H1 (cell line): ENCODE measurements around the gene EIF3B. TPM values are rescaled to one million over a fixed set of nuclear protein-coding genes. Genes with fewer than 3 reads are reported as not detected.

Source experiments
- CTCF ChIA-PET: fragments of 300-600 bp; sonication (Branson Sonifier 250); formaldehyde crosslinking; loops from one replicate; lab custom pipeline; 2021; ENCODE audit not compliant: partially characterized antibody; lab: Charles Lee
- POLR2A ChIA-PET: fragments of 300-600 bp; sonication (Branson Sonifier 250); formaldehyde crosslinking; loops from one replicate; lab custom pipeline; 2021; ENCODE audit warnings: inconsistent platforms; ENCODE audit not compliant: partially characterized antibody; lab: Charles Lee
- DNase-seq, 2 experiments: peaks; one replicate each; pipeline versions ENCODE4 v3.0.0 to v3.0.0-alpha.2; 2010 to 2022; ENCODE audit warnings: low spot score in 2 of 2, low read depth in 1 of 2, mixed read lengths in 1 of 2
- FAIRE-seq: peaks from 2 replicates; lab custom pipeline; 2011; peaks lifted over from hg19 to GRCh38; lab: Jason Lieb, UNC
- H2AFZ ChIP-seq: 2 replicates; pipeline ENCODE4 v1.8.1; 2012; ENCODE audit warnings: low read length, inconsistent platforms
- H2AK5ac ChIP-seq: 2 replicates; pipeline ENCODE4 v1.6.1; 2013; ENCODE audit warnings: low read depth, low read length
- H2BK120ac ChIP-seq: replicated peaks from 2 replicates; pipeline ENCODE3; 2013; ENCODE audit warnings: low read depth, low read length, inconsistent platforms
- H2BK12ac ChIP-seq: 2 replicates; pipeline ENCODE4 v1.6.1; 2013; ENCODE audit warnings: low read depth, low read length
- H2BK15ac ChIP-seq: 2 replicates; pipeline ENCODE4 v1.6.1; 2013; ENCODE audit warnings: low read length
- H2BK20ac ChIP-seq: 2 replicates; pipeline ENCODE4 v1.6.1; 2013; ENCODE audit warnings: low read length
- H2BK5ac ChIP-seq: 2 replicates; pipeline ENCODE4 v1.6.1; 2013; ENCODE audit warnings: low read depth, low read length
- H3K14ac ChIP-seq: 2 replicates; pipeline ENCODE4 v1.6.1; 2013; ENCODE audit warnings: inconsistent platforms; ENCODE audit not compliant: insufficient read length
- H3K18ac ChIP-seq: 2 replicates; pipeline ENCODE4 v1.6.1; 2013; ENCODE audit warnings: low read length; ENCODE audit errors: extremely low read depth
- H3K23ac ChIP-seq: 2 replicates; pipeline ENCODE4 v1.6.1; 2013; ENCODE audit warnings: inconsistent platforms; ENCODE audit not compliant: insufficient read length
- H3K23me2 ChIP-seq: 2 replicates; pipeline ENCODE4 v1.6.1; 2013; ENCODE audit warnings: low read depth, low read length
- H3K27ac ChIP-seq: 2 replicates; pipeline ENCODE4 v1.6.1; 2011; ENCODE audit warnings: low read depth, low read length, inconsistent platforms
- H3K27me3 ChIP-seq, 4 experiments: replicated peaks in 1 of 4; 1 replicate in 1 of 4; 2 replicates in 3 of 4; pipeline versions ENCODE4 v1.6.1 to v1.8.1; 2011 to 2013; ENCODE audit warnings: low read length in 3 of 4, mild to moderate bottlenecking in 3 of 4, inconsistent platforms in 2 of 4, mixed read lengths in 2 of 4, moderate library complexity in 1 of 4; ENCODE audit not compliant: control insufficient read depth in 3 of 4, insufficient read depth in 3 of 4; ENCODE audit errors: extremely low read depth in 1 of 4
- H3K36me3 ChIP-seq, 4 experiments: 2 replicates each; pipeline versions ENCODE4 v1.6.1 to v1.8.1; 2011 to 2013; ENCODE audit warnings: mild to moderate bottlenecking in 4 of 4, low read length in 3 of 4, moderate library complexity in 2 of 4, control low read depth in 1 of 4, inconsistent platforms in 1 of 4; ENCODE audit not compliant: insufficient read depth in 4 of 4, control insufficient read depth in 2 of 4
- H3K4ac ChIP-seq: replicated peaks from 2 replicates; pipeline ENCODE3; 2013; ENCODE audit warnings: low read length, low read depth, mixed read lengths, inconsistent platforms; ENCODE audit not compliant: insufficient read length
- H3K4me1 ChIP-seq, 4 experiments: replicated peaks in 1 of 4; 1 replicate in 1 of 4; 2 replicates in 3 of 4; pipeline versions ENCODE4 v1.6.1 to v1.8.1; 2011 to 2013; ENCODE audit warnings: low read length in 3 of 4, inconsistent platforms in 2 of 4, mixed read lengths in 1 of 4; ENCODE audit not compliant: insufficient read depth in 4 of 4, control insufficient read depth in 3 of 4
- H3K4me2 ChIP-seq, 2 experiments: 2 replicates each; pipeline versions ENCODE4 v1.6.1 to v1.8.1; 2011 to 2013; ENCODE audit warnings: low read depth in 2 of 2, low read length in 2 of 2, control low read depth in 1 of 2, inconsistent platforms in 1 of 2, mild to moderate bottlenecking in 1 of 2; ENCODE audit not compliant: insufficient read depth in 1 of 2
- H3K4me3 ChIP-seq, 4 experiments: fragments of 200-600, 300-600 bp in 1 of 4; sonication (generic), shearing (Covaris generic), sonication (Bioruptor Twin) in 1 of 4; 2 replicates each; pipeline versions ENCODE4 v1.5.1 to v1.8.1; 2011 to 2016; ENCODE audit warnings: low read length in 4 of 4, low read depth in 3 of 4, control low read depth in 2 of 4, inconsistent platforms in 2 of 4, mild to moderate bottlenecking in 2 of 4, mixed read lengths in 1 of 4, moderate library complexity in 1 of 4; ENCODE audit not compliant: insufficient read depth in 2 of 4; ENCODE audit errors: extremely low read depth in 1 of 4
- H3K56ac ChIP-seq: replicated peaks from 2 replicates; pipeline ENCODE3; 2013; ENCODE audit warnings: low read depth, mild to moderate bottlenecking, mixed read lengths, low read length, inconsistent platforms; ENCODE audit not compliant: insufficient read length
- H3K79me1 ChIP-seq: 2 replicates; pipeline ENCODE4 v1.6.1; 2013; ENCODE audit warnings: low read depth, low read length, control low read depth
- H3K79me2 ChIP-seq, 2 experiments: 2 replicates each; pipeline versions ENCODE4 v1.6.1 to v1.8.1; 2012 to 2013; ENCODE audit warnings: low read length in 2 of 2, mild to moderate bottlenecking in 2 of 2, inconsistent platforms in 1 of 2; ENCODE audit not compliant: insufficient read depth in 2 of 2, control insufficient read depth in 1 of 2
- H3K9ac ChIP-seq, 4 experiments: replicated peaks in 1 of 4; 1 replicate in 1 of 4; 2 replicates in 3 of 4; pipeline versions ENCODE4 v1.6.1 to v1.8.1; 2011 to 2013; ENCODE audit warnings: low read depth in 3 of 4, low read length in 3 of 4, control low read depth in 2 of 4, mild to moderate bottlenecking in 2 of 4, moderate library complexity in 2 of 4, inconsistent platforms in 1 of 4; ENCODE audit errors: extremely low read depth in 1 of 4
- H3K9me3 ChIP-seq, 2 experiments: 2 replicates each; pipeline versions ENCODE4 v1.6.1 to v1.8.1; 2012 to 2013; ENCODE audit warnings: mild to moderate bottlenecking in 2 of 2, moderate library complexity in 2 of 2, control low read depth in 1 of 2, inconsistent platforms in 1 of 2, low read depth in 1 of 2, low read length in 1 of 2, mixed read lengths in 1 of 2; ENCODE audit not compliant: insufficient read depth in 2 of 2
- H4K20me1 ChIP-seq, 2 experiments: replicated peaks in 1 of 2; 2 replicates each; pipeline versions ENCODE3 to v1.8.1; 2011 to 2013; ENCODE audit warnings: inconsistent platforms in 2 of 2, low read length in 2 of 2, mild to moderate bottlenecking in 1 of 2; ENCODE audit not compliant: insufficient read depth in 2 of 2, control insufficient read depth in 1 of 2
- H4K5ac ChIP-seq: 2 replicates; pipeline ENCODE4 v1.6.1; 2013; ENCODE audit warnings: low read length, low read depth, mixed read lengths, inconsistent platforms; ENCODE audit not compliant: insufficient read length
- H4K8ac ChIP-seq: 2 replicates; pipeline ENCODE4 v1.8.0; 2013; ENCODE audit warnings: mild to moderate bottlenecking, moderate library complexity, low read length, inconsistent platforms; ENCODE audit not compliant: insufficient read depth; ENCODE audit errors: extremely low read depth
- H4K91ac ChIP-seq: replicated peaks from 2 replicates; pipeline ENCODE3; 2013; ENCODE audit warnings: low read length, mixed read lengths, inconsistent platforms; ENCODE audit not compliant: insufficient read length
- BCL11A ChIP-seq, 2 experiments: IDR thresholded peaks; one replicate each; pipeline ENCODE4 v1.6.1; 2011; ENCODE audit warnings: low read depth in 2 of 2, low read length in 2 of 2, mild to moderate bottlenecking in 2 of 2
- BRCA1 ChIP-seq: IDR thresholded peaks from 2 replicates; pipeline ENCODE4 v1.6.1; 2012; ENCODE audit warnings: low read depth, low read length, improper control_type of control experiment
- CBX5 ChIP-seq: fragments of 300-800, 300-1000 bp; sonication (generic); IDR thresholded peaks from 2 replicates; pipeline ENCODE4 v1.7.1; 2016; ENCODE audit warnings: antibody characterized with exemption, low read length, low read depth
- JUN ChIP-seq: IDR thresholded peaks from 2 replicates; pipeline ENCODE4 v1.6.1; 2011; ENCODE audit warnings: low read depth, mild to moderate bottlenecking, improper control_type of control experiment, low read length
- POLR2A ChIP-seq, 2 experiments: IDR thresholded peaks; 1 replicate in 1 of 2; 2 replicates in 1 of 2; pipeline ENCODE4 v1.6.1; 2011; ENCODE audit warnings: low read depth in 2 of 2, low read length in 2 of 2, mild to moderate bottlenecking in 2 of 2; ENCODE audit errors: control extremely low read depth in 1 of 2
- SP2 ChIP-seq: IDR thresholded peaks from 2 replicates; pipeline ENCODE4 v1.6.1; 2012; ENCODE audit warnings: mild to moderate bottlenecking, low read length, inconsistent platforms
- SUZ12 ChIP-seq: fragments of 200-600 bp; sonication (generic); IDR thresholded peaks from 2 replicates; pipeline ENCODE4 v1.6.1; 2012; ENCODE audit warnings: mild to moderate bottlenecking, inconsistent platforms, low read length, moderate library complexity, mixed read lengths
- WGBS, 2 experiments: shearing (Covaris generic) in 1 of 2; methylation state at CpG; one replicate each; pipeline versions ENCODE4 v1.1.6 to v1.1.7; 2013 to 2015; ENCODE audit warnings: low lambda C conversion rate in 2 of 2, mixed read lengths in 2 of 2, inconsistent platforms in 1 of 2, low coverage in 1 of 2, missing lambda C conversion rate in 1 of 2; ENCODE audit not compliant: insufficient replicate concordance in 2 of 2, insufficient coverage in 1 of 2, insufficient read length in 1 of 2; ENCODE audit errors: extremely low coverage in 1 of 2, missing lambda C conversion rate in 1 of 2; 5-methylcytosine and 5-hydroxymethylcytosine counted together
- polyA plus RNA-seq, 7 experiments: library from polyadenylated mRNA; depleted of rRNA in 3 of 7; stranded (reverse) in 5 of 7; unstranded in 2 of 7; fragments of >200 nt in 5 of 7; fragments of 200-250 nt in 2 of 7; gene quantifications; 1 replicate in 5 of 7; 2 replicates in 1 of 7; 4 replicates in 1 of 7; pipeline versions ENCODE4 v1.2.1 to v1.2.3, GENCODE V29; 2011 to 2013; ENCODE audit warnings: missing spikeins in 2 of 7, mixed read lengths in 2 of 7
- total RNA-seq: library from RNA; stranded (reverse); fragmentation: NEBNext Ultra II Directional; extraction: Animal tissue kit (Norgen Biotek cat#: 25700); gene quantifications from 2 replicates; pipeline ENCODE4 v1.2.1, GENCODE V29; 2021

The EIF3B gene
- total and polyA plus RNA-seq, 2 of the 8 experiments (the other 6 are each of a cell fraction or from before 2014, with no cell fraction given) = 167 to 316 TPM

DNA sequence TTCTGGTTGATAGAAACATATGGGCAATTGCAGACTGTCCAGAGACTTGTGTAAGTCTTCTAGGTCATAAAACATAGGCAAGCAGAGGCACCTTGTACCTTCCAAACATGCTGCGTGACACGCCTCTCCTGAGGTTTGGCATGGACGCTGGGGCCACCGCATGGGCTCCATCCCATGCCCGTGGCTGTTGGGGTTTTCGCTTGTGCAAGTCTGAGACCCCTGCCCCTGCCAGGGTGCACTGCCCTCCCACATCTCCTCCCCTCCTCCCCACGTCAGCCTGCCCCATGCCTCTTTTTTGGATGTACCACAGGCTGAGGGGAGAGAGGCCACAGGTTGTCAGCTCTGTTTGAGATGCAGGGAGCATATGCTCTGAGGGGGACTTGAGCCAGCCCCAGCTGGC, 19.0 kb downstream of the EIF3B start:
- H3K4me1 ChIP-seq = no peaks in the 10 kb centered on the region
- no peak overlapping the region for H4K8ac ChIP-seq
- H3K4ac ChIP-seq = no peak overlapping the region
- no peak overlapping the region for H2BK12ac ChIP-seq
- no peak overlapping the region for H2BK20ac ChIP-seq
- H3K18ac ChIP-seq = no peak overlapping the region
- H4K91ac ChIP-seq = no peak overlapping the region
- TF ChIP-seq SP2 (no peak), BRCA1 (no peak), SUZ12 (no peak), JUN (no peak), POLR2A (IDR thresholded peaks at IDR 0.05; ENCODE audit: control extremely low read depth in 1 of 2, low read depth in 2 of 2, low read length in 2 of 2) (0 out of 3 replicates have a peak, but pooled peaks of 1 of the 2 experiments have one; percentile 24), CBX5 (no peak), BCL11A (IDR thresholded peaks at IDR 0.05; ENCODE audit: low read depth in 2 of 2, low read length in 2 of 2) (no peak)
- no peak overlapping the region for H3K27ac ChIP-seq
- H3K56ac ChIP-seq = no peak overlapping the region
- no peak overlapping the region for H3K4me2 ChIP-seq
- H4K5ac ChIP-seq = no peak overlapping the region
- no peak overlapping the region for H2BK120ac ChIP-seq
- no peak overlapping the region for H3K23ac ChIP-seq
- CTCF ChIA-PET = interaction anchor here (1.4 to 4.9 kb wide), 3 partner anchors 9 to 95 kb away, joined by 3 to 34 read pairs (median 3); no protein-coding TSS in a partner anchor
- no peak overlapping the region for H2AK5ac ChIP-seq
- H2BK15ac ChIP-seq = no peak overlapping the region
- H2BK5ac ChIP-seq = no peak overlapping the region
- peaks cover 69 to 88% (median 82%) of the 10 kb centered on the region in 4 experiments for H3K36me3 ChIP-seq
- no peaks in the 10 kb centered on the region for H3K23me2 ChIP-seq
- H3K27me3 ChIP-seq = no peaks in the 10 kb centered on the region; a peak in 1 of 7 replicates
- peaks cover 0 to 51% of the 10 kb centered on the region in 2 experiments; a peak in 2 of 4 replicates for H3K79me2 ChIP-seq
- H3K14ac ChIP-seq = no peak overlapping the region
- no peaks in the 10 kb centered on the region for H3K9me3 ChIP-seq
- H3K9ac ChIP-seq = no peak overlapping the region
- peaks cover 20 to 35% of the 10 kb centered on the region in 2 experiments for H4K20me1 ChIP-seq
- POLR2A ChIA-PET = interaction anchor here (1.1 to 12.3 kb wide), 3 partner anchors 13 to 26 kb away, joined by 3 to 69 read pairs (median 38); partner anchors contain the start of gene EIF3B
- DNase-seq (no peak), FAIRE-seq (no peak)
- H3K79me1 ChIP-seq = peaks cover 13% of the 10 kb centered on the region
- no peak overlapping the region for H2AFZ ChIP-seq
- no peak overlapping the region for H3K4me3 ChIP-seq
- 88% methylated on average over 7 of the region's 7 CpGs; no CpG with 5 or more reads in 1 of the 2 experiments for WGBS, 2 experiments
